ENCODE results near the gene TTC16.
"Not testable (repeated sequence)": the region's sequence is repeated elsewhere in the genome, so short reads cannot be mapped to it uniquely, and the experiment has no call there.

TTC16 gene

DNA sequence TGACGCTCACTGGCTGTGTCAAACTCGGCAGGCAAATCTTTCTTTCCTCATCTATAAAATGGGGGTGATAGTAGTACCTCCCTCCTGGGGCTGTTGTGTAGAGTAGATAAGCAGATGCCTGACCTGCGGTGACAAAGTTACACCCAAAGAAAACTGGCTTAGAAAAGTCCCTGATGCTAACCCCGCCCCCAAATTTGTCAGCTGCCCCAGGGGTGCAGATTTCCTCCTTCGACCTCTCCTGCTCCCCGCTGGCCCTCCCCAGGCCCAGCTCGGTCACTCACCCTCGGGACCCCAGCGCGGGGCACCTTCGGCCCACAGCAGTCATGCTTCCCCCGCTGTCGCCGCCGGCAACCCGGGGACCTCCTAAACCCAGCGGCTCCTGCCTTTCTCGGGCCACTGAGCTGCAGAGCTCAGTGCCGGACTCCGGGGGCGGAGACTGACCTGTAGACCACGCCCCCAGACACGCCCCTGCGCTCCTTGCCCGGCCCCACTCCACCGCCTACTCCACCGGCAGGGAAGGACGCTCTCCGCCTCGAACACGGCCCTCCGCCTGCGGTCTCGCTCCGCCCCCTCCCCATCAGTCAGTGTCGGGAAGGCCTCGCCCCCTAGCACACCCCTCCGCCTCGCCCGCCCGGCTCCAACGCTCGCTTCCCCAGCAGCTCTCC lies 55.2 kb downstream of the TTC16 start:
- peak; percentile 82 for DNase-seq

DNA sequence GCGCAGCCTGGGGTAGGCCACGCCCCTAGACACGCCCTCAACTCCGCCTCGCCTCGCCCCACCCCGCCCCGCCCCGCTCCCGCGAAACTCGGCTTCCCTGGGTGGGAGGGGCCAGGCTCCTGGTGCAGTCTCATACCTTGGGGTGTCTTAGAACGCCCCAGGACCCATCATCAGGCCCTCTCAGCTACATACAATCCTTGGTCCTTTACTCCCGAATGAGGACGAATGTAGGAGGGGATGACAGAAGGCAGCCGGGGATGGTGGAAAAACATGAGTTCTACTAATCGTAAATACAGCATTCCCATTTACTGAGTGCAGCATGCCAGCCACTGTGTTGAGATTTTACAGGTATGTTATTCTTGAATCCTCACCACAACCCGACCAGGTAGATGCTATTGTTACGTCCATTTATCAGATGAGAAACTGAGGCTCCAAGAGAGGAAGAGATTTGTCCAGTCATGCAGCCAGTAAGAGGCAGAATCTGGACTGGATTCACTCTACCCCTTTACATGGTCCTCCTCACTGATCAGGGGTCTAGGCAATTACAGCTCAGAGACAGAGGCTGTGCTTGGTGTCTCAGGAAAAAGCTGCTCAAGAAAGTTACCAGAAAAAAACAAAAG lies 55.8 kb downstream of the TTC16 start:
- DNase-seq = no peak

- no peak for DNase-seq
Measured at GRCh38 chr9:127772603-127773002, 56.7 kb downstream of the TTC16 start.

GRCh38 chr9:127773272-127773671 lies 57.4 kb downstream of the TTC16 start:
- no peak for DNase-seq

DNA sequence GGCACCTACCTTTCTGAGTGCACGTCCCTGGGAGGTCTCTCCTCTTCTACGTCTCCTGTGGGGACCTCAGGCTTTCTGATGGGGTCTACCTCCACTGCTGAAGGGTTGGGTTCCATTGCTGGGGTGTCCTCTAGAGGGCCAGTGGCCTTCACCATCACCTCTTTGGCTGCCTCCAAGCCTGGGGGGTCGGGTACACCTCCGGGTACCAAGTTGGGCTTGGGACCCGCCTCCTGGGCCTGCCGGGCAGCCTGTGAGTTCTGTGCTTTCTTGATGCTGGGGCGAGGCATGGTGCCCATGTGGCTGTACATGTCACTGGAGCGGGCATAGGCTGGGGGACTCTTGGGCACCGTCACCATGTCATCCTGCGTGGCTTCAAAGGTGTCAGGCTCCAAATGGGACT lies 58.1 kb downstream of the TTC16 start:
- no peak for DNase-seq

DNA sequence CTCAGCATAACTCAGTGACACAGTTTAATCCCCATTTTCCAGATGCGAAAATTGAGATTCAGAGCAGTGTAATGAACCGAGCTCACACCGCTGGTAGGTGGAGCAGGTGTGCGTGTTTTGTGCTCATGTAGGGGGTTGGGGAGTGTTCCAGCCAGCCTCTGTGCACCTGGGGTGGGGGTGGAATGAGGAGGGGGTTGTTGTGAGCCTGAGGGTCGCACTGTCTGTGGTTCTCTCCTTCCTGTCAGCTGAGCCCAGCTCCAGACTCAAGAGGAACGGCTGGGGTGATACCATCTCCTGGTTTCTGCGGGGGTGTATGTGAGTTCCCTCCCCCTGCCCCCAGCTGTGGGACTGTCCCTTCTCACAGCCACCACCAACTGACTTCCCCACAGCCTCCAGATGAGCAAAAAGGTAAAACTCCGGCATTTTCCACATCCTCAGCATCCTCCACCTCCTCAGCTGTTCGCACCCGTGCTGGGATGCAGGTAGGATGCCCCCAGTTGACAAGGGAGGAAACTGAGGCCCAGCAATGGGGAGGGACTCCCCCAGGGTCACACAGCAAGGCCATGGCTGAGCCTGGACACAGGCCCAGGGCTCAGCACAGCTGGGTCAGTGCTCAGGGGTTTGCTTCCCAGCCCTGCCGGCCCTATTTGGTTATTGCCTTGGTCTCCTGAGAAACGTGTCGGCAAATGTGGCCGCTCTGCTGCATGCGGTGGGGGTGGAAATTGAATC lies 60.5 kb downstream of the TTC16 start:
- DNase-seq = no peak

DNA sequence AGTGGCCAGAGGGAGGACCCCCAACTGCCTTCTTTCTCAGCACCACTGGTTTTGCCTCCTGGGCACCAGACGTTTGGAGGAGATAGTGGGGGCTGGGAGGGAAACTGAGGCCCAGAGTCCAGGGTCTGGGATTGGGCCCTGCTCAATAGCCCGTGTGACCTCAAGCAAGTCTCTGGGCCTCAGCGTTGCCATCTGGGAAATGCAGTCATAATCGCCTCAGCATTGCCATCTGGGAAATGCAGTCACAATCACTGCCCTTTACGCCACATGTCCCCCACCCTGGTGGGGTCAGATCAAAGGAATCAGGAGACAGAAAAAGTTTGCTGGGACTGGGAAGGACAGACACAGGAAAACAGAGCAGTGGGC lies 61.0 kb downstream of the TTC16 start:
- DNase-seq = no peak

- no peak for DNase-seq
Measured at GRCh38 chr9:127777368-127777980, 61.6 kb downstream of the TTC16 start.

GRCh38 chr9:127778280-127779135 lies 62.6 kb downstream of the TTC16 start, which contains the start of gene SH2D3C:
SH2D3C (minus strand) TSS chr9:127778666; CDS start chr9:127778627, 39 bp downstream.
- DNase-seq = no peak

DNA sequence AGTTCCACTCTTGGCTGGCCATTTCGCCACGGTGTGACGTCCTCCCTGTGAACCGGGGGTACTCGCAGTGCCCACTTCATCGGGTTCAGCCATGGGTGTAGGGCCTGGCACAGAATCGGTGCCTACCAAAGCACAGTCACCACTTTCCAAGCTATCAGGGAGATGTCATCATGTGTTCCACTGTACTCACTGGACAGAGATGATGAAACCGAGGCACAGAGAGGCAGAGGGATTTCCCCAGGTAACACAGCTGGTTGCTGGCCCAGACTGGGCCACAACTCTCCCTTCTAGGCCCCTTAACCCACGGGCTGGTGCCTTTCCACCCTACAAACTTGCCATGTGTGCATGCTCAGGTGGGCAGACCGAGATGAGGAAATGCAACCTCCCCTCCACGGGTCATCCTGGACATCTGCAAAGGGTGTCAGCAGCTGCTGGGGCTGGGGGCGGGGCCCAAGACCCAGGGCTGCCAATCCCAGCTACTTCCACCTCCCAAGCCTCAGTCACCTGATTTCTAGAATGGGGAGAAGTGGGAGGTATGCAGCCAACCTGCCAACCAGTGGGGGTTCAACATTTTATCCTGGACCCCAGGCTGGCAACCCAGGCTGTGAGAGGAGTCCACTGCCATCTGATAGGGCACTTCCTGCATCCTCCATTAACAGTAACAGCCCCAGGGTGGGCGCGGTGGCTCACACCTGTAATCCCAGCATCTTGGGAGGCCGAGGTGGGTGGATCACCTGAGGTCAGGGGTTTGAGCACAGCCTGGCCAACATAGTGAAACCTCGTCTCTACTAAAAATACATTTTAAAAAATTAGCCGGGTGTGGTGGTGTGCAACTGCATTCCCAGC lies 63.5 kb downstream of the TTC16 start:
- no peak for DNase-seq

DNA sequence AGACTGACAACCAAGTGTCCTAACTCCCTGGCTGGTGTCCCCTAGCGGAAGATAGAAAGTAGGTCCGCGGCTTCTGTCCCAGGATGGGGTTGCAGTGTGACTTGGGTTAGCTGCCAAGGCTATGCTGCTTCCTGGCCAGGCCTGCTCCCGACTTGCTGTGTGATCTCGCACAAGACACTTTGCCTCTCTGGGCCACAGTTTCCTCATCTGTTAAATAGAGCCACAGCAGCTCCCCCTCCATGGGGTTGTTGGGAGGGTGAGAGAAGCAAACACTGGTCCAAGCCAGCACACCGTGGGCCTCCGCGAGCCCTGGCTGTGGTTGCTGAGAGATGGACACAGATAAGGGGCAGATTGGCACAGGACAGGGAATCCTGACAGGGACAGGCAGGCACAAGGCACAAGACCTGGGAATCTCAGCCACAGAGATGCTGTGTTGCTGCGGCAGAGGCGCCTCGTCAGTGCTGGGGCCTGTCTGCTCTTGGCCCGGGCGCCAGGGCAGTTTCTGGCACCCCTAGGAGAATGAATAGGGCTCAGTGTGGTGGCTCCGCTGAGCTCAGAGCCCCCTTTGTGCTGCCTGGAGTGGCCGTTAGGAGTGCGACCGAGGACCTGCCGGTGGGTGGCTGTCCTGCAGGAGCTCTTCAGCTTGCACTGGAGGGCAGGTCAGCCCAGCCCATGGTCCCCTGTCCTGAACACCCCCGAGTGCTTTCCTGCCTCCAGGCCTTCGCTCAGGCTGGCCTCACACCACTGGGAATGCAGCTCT lies 64.4 kb downstream of the TTC16 start:
- DNase-seq = no peak

GRCh38 chr9:127780909-127781308 lies 65.0 kb downstream of the TTC16 start:
- not testable (repeated sequence) for DNase-seq
